Cardiac fibroblast (primary cell): ENCODE measurements around the gene PACSIN2.
A peak's percentile ranks its signal among the peaks of the same experiment; 100 is the strongest.

Experiments
- DNase-seq, 2 donors: peaks; one replicate each; pipeline versions ENCODE4 v3.0.0 to v3.0.0-alpha.2; 2010; ENCODE audit warnings: low read depth in 2 of 2
- H3K4me3 ChIP-seq, 2 donors: replicated peaks in 1 of 2; 1 replicate in 1 of 2; 2 replicates in 1 of 2; pipeline ENCODE4 v1.5.1; 2011; ENCODE audit warnings: low read depth in 2 of 2, low read length in 2 of 2, mild to moderate bottlenecking in 2 of 2, moderate library complexity in 1 of 2
- TF ChIP-seq, protein P1 (sequence below): IDR thresholded peaks from one replicate; pipeline ENCODE4 v1.5.1; 2011; ENCODE audit warnings: low read depth, mild to moderate bottlenecking, low read length, inconsistent platforms

The PACSIN2 gene

DNA sequence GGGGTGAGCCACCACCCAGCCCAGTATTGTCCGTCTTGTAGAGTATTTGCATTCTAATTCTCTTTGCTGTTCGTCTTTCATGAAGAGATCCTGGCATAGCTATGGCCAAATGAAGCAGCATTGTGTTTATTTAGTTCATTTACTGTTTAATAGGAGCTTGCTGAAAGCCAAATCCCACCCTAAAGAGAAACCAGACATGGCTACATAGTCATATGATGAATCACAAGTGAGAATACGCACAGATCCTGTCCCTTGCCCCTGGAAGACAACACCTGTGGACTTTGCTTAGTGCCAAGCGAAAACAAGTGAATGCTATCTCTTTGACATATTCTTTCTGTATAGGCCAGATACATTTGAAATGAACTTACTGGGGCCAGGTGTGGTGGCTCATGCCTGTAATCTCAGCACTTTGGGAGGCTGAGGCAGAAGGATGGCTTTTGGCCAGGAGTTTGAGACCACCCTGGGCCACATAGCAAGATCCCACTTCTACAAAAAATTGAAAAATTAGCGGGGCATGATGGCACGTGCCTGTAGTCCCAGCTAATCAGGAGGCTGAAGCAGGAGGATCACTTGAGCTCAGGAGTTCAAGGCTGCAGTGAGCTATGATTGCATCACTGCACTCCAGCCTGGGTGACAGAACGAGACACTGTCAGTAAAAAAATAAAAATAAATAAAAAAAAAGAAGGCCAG, 152.8 kb downstream of the PACSIN2 start:
- DNase-seq: peak in 1 of 2 donors; percentile 83
- no peak overlapping the region for H3K4me3 ChIP-seq
- TF ChIP-seq, protein P1, sequence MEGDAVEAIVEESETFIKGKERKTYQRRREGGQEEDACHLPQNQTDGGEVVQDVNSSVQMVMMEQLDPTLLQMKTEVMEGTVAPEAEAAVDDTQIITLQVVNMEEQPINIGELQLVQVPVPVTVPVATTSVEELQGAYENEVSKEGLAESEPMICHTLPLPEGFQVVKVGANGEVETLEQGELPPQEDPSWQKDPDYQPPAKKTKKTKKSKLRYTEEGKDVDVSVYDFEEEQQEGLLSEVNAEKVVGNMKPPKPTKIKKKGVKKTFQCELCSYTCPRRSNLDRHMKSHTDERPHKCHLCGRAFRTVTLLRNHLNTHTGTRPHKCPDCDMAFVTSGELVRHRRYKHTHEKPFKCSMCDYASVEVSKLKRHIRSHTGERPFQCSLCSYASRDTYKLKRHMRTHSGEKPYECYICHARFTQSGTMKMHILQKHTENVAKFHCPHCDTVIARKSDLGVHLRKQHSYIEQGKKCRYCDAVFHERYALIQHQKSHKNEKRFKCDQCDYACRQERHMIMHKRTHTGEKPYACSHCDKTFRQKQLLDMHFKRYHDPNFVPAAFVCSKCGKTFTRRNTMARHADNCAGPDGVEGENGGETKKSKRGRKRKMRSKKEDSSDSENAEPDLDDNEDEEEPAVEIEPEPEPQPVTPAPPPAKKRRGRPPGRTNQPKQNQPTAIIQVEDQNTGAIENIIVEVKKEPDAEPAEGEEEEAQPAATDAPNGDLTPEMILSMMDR: no peak

DNA sequence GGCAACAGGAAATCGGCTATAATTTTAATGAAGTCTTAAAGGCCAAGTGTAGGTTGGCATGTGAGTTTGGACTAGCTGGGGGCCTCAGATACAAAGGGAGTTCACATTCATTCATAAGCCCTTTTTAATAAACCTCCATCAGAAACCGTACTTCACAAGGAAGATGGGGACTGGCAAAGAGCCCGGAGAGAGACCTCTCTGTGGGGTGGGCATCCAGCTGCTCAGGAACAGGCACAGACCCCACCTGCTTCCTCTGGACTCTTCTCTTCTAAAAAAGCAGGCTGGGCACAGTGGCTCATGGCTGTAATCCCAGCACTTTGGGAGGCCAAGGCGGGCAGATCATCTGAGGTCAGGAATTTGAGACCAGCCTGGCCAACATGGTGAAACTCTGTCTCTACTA, 154.0 kb downstream of the PACSIN2 start:
- TF ChIP-seq, protein P1: no peak
- no peak overlapping the region for H3K4me3 ChIP-seq
- DNase-seq: no peak

DNA sequence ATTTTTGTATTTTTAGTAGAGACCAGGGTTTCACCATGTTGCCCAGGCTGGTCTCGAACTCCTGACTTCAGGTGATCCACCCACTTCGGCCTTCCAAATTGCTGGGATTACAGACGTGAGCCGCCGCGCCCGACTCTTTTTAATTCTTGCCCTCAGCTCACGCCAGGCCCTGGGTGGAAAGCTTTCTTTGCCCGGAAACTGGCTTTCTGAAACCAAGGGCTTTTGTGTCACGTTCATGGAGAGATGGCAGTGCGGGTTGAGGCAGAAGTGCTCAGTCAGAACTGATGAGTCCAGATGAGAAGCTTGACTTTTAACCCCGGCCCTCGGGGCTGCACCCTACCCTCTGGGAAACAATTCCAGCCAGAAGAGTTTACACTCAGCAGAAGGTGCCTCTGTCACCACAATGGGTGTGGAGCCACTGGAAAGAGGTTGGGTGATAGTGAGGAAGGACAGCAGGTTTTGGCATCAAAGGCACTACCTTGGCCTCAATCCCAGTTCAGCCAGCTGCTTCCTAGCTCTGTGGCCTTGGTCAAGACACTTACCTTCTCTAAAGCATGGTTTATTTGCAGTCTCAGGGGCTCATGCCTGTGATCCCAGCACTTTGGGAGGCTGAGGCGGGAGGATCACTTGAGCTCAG, 157.0 kb downstream of the PACSIN2 start:
- H3K4me3 ChIP-seq: no peak overlapping the region
- TF ChIP-seq, protein P1: no peak
- no peak for DNase-seq

DNA sequence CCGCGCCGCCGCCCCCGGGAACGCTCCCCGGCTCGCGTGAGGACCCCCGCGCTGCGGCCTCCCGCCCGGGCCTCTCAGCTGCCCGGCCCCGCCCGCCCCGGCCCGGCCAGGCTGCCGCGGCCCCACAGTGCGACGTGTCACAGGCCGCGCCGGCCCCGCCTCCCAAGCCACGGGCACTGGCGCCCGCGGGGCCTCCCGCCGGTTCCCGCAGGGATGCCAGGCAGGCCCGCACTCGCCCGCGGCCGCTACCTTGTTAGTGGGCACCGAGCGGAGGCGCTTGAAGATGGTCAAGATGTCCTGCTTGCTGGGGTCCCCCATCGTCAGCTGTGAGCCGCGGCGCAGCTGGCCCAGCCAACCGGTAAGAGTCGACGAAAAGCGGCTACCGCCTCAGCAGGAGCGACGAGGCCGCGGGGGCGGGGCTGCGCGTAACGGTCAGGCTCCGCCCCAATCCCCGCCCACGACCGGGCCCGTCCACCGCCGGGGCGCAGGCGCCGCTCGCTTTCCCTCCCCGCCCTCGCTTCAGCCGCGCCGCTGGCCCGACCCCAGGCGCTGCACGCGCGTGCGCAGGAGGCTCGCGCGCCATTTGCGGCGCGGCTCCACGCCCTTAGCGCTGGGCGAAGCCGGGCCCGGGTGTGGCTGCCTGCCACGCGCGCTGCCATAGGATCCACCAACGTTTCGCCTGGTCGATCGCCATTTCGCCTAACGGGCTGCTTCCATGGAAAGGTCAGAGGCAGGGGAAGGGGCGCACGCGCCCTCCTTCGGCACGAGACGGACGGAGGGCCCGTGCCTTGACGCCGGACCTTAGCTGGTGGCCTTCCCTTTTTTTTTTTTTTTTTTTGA, 157.9 kb downstream of the PACSIN2 start, which contains the start of gene ARFGAP3:
TSS of gene ARFGAP3 (minus strand) at position 409 of the 840 bp plus-strand sequence. CDS start at position 318, 91 bp downstream.
- H3K4me3 ChIP-seq: peak within 1 kb of the TSS; percentile 88 to 94
- DNase-seq: peak; percentile 92 to 96

DNA sequence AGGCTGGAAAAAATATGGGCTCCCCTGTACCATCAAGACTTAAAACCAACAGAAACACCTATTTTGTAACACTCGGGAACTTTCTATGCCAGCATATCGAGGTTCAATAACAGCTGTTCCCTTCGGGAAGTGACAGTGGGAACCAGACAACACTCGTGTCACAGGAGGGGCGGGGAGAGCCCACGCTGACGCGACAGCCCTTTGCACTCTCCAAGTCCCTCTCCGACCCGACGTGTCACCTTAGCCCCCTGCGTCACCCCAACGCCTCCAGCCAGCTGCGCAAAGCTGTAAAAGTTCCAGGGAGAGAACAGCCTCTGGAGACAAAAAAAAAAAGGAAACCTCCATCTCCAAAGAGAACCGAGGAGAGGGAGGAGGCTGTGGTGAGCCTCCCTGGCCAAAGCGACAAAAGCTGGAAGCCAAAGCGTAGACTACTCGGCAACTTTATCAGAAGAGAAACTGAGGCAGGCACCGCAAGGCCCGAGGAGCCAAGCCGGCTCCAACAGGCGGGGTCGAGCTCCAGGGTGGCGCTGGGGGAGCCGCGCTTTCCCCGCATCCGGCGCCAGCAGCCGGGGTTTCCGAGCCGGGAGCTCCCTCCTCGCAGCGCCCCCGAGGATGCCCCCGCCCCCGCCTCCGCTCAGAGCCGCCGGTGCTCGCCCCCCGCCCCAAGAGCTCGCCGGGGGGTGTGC, 158.6 kb downstream of the PACSIN2 start:
- TF ChIP-seq, protein P1: no peak
- DNase-seq: peak; percentile 31 to 36
- peak overlapping the region; percentile 88 to 94 for H3K4me3 ChIP-seq

More for the DNA sequence above, 157.9 kb downstream of the PACSIN2 start, which contains the start of gene ARFGAP3:
- TF ChIP-seq, protein P1: no peak

DNA sequence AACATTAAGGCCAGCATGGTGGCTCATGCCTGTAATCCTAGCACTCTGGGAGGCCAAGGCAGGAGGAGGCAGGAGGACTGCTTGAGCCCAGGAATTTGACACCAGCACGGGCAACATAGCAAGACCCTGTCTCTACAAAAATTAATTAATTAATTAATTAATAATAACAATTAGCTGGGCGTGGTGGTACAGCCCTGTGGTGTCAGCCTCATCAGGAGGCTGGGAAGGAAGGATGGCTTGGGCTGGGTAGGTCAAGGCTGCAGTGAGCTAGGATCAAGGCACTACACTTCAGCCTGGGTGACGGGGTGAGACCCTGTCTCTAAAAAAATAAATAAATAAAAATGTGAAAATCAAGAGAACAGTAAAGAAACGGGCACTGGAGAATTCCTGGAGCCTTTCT, 159.2 kb downstream of the PACSIN2 start:
- TF ChIP-seq, protein P1: no peak
- DNase-seq: no peak
- peak overlapping the region; percentile 88 to 94 for H3K4me3 ChIP-seq
